Tibial artery (tissue), 4 donors: ENCODE data around the gene MLLT3.

Source experiments
- DNase-seq, 2 donors: peaks; one replicate each; pipeline ENCODE4 v3.0.0-alpha.2; 2019
- H3K27ac ChIP-seq, 2 donors: fragments of 200-600 bp; sonication (generic) in 1 of 2; 1 replicate in 1 of 2; 2 replicates in 1 of 2; pipeline ENCODE4 v1.5.1; 2018 to 2019; ENCODE audit warnings: mild to moderate bottlenecking in 1 of 2
- H3K27me3 ChIP-seq, 2 donors: fragments of 200-600 bp; sonication (generic) in 1 of 2; one replicate each; pipeline versions ENCODE4 v1.5.1 to v1.6.0; 2016 to 2019
- H3K36me3 ChIP-seq, 3 donors: fragments of 200-600 bp; sonication (generic) in 2 of 3; one replicate each; pipeline ENCODE4 v1.5.1; 2016 to 2019; ENCODE audit warnings: mild to moderate bottlenecking in 2 of 3
- H3K4me1 ChIP-seq, 4 donors: fragments of 200-600 bp; sonication (generic) in 2 of 4; 1 replicate in 3 of 4; 2 replicates in 1 of 4; pipeline ENCODE4 v1.5.1; 2016 to 2019
- H3K4me3 ChIP-seq, 2 donors: fragments of 200-600 bp; sonication (generic) in 1 of 2; 1 replicate in 1 of 2; 2 replicates in 1 of 2; pipeline ENCODE4 v1.5.1; 2018 to 2019; ENCODE audit warnings: mild to moderate bottlenecking in 2 of 2
- H3K9me3 ChIP-seq, 3 donors: fragments of 200-600 bp; sonication (generic) in 1 of 3; one replicate each; pipeline ENCODE4 v1.5.1; 2016 to 2019
- intact Hi-C: fragments of 100-400 bp; cut with DNase I; formaldehyde crosslinking; loops from one replicate; pipeline ENCODE4 v1.15.0; 2023; ENCODE audit warnings: low total_unique reads
- TF ChIP-seq, protein P1 (sequence below), 2 experiments: fragments of 200-600 bp in 1 of 2; fragments of 450-650 bp in 1 of 2; IDR thresholded peaks; one replicate each; pipeline ENCODE4 v1.5.1; 2017 to 2019; ENCODE audit warnings: antibody characterized with exemption in 2 of 2, mild to moderate bottlenecking in 1 of 2, moderate library complexity in 1 of 2

MLLT3 gene

GRCh38 chr9:20479419-20480155 is 142.7 kb downstream of the MLLT3 start:
- no peak for DNase-seq
- Histone ChIP-seq H3K36me3 (no peaks in the 10 kb centered on the region), H3K27me3 (no peaks in the 10 kb centered on the region), H3K4me3 (no peak overlapping the region), H3K9me3 (no peaks in the 10 kb centered on the region), H3K27ac (no peak overlapping the region), H3K4me1 (peaks cover 0 to 21% (median 8%) of the 10 kb centered on the region in 4 donors)
- TF ChIP-seq, protein P1, sequence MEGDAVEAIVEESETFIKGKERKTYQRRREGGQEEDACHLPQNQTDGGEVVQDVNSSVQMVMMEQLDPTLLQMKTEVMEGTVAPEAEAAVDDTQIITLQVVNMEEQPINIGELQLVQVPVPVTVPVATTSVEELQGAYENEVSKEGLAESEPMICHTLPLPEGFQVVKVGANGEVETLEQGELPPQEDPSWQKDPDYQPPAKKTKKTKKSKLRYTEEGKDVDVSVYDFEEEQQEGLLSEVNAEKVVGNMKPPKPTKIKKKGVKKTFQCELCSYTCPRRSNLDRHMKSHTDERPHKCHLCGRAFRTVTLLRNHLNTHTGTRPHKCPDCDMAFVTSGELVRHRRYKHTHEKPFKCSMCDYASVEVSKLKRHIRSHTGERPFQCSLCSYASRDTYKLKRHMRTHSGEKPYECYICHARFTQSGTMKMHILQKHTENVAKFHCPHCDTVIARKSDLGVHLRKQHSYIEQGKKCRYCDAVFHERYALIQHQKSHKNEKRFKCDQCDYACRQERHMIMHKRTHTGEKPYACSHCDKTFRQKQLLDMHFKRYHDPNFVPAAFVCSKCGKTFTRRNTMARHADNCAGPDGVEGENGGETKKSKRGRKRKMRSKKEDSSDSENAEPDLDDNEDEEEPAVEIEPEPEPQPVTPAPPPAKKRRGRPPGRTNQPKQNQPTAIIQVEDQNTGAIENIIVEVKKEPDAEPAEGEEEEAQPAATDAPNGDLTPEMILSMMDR (IDR thresholded peaks at IDR 0.05): no peak
- intact Hi-C loops: no loop called here

GRCh38 chr9:20478786-20479185 is 143.5 kb downstream of the MLLT3 start:
- intact Hi-C loops: no loop called here
- Histone ChIP-seq H3K36me3 (no peaks in the 10 kb centered on the region), H3K27me3 (no peaks in the 10 kb centered on the region), H3K9me3 (no peaks in the 10 kb centered on the region), H3K27ac (no peak overlapping the region), H3K4me3 (no peak overlapping the region), H3K4me1 (peaks cover 0 to 22% (median 8%) of the 10 kb centered on the region in 4 donors)
- TF ChIP-seq, protein P1 (IDR thresholded peaks at IDR 0.05): no peak
- DNase-seq: no peak

DNA sequence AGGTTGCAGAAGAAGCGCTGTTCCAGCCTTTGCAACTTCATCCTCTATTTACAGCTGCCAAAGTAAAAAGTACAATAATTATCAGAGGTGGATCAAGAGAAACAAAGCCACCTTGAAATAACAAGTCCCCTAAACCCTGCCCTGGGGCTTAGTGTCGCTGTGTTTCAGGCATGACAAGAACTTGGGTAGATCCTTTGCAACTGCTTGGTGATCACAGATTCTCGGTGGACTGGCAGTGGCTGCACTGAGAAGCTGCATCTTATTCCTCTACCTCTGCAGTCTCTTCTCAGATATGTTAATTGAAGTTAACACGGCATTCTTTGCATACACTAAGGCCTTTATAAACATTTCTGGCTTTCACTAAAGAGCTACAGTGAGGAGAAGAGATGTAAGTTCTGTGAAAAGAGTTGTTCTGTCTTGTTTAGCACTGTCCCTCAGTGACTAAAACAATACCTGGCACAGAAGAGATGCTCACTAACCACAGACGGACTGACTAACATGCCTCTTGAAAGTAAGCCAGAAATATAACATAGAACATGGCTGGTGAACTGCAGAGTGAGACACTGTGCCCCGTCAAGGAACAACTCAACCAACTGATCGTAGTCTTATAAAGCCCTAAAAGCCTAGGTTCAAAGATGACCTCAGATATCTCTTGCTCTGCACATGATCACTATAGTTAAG is 144.2 kb downstream of the MLLT3 start:
- TF ChIP-seq, protein P1 (IDR thresholded peaks at IDR 0.05): no peak
- H3K4me3 ChIP-seq: no peak overlapping the region
- H3K4me1 ChIP-seq: peaks cover 0 to 29% (median 8%) of the 10 kb centered on the region in 4 donors
- H3K27me3 ChIP-seq: no peaks in the 10 kb centered on the region
- H3K27ac ChIP-seq: no peak overlapping the region
- H3K36me3 ChIP-seq: no peaks in the 10 kb centered on the region
- no peak for DNase-seq
- intact Hi-C loops: no loop called here
- H3K9me3 ChIP-seq: no peaks in the 10 kb centered on the region

GRCh38 chr9:20476912-20477521 is 145.3 kb downstream of the MLLT3 start:
- H3K27me3 ChIP-seq: no peaks in the 10 kb centered on the region
- peaks cover 0 to 40% (median 8%) of the 10 kb centered on the region in 4 donors for H3K4me1 ChIP-seq
- TF ChIP-seq, protein P1 (IDR thresholded peaks at IDR 0.05): no peak
- intact Hi-C loops: no loop called here
- H3K36me3 ChIP-seq: no peaks in the 10 kb centered on the region
- H3K4me3 ChIP-seq: no peak overlapping the region
- H3K9me3 ChIP-seq: no peaks in the 10 kb centered on the region
- H3K27ac ChIP-seq: no peak overlapping the region
- no peak for DNase-seq

- intact Hi-C loops: no loop called here
- TF ChIP-seq, protein P1 (IDR thresholded peaks at IDR 0.05): no peak
- Histone ChIP-seq H3K4me1 (peaks cover 0 to 40% (median 8%) of the 10 kb centered on the region in 4 donors), H3K4me3 (no peak overlapping the region), H3K27me3 (no peaks in the 10 kb centered on the region), H3K27ac (no peak overlapping the region), H3K36me3 (no peaks in the 10 kb centered on the region), H3K9me3 (no peaks in the 10 kb centered on the region)
- no peak for DNase-seq
Observed at GRCh38 chr9:20474496-20474895, 147.8 kb downstream of the MLLT3 start.
